SK-MEL-5 (cell line): ENCODE data around the gene STUB1. TPM values are rescaled to one million over a fixed set of nuclear protein-coding genes. Genes with fewer than 3 reads are reported as not detected.

Source experiments
- DNase-seq: peaks from one replicate; pipeline ENCODE4 v3.0.0-alpha.2; 2016; ENCODE audit warnings: low read depth, low spot score
- in situ Hi-C: cut with HindIII; loops from 2 replicates; pipeline ENCODE4 v1.10.0; 2016; ENCODE audit warnings: low sequenced_read_pairs, high pct_unique_total_duplicates, low pct_unique_long_range_greater_than_20kb
- polyA plus RNA-seq, 2 experiments: library from polyadenylated mRNA; depleted of rRNA; stranded (reverse); fragments of >200 nt; gene quantifications; 2 replicates each; pipeline ENCODE4 v1.2.3, GENCODE V29; 2015
- total RNA-seq: library from RNA; depleted of rRNA; stranded (reverse); fragments of >200 nt; shearing (Covaris generic); gene quantifications from 2 replicates; pipeline ENCODE4 v1.2.3, GENCODE V29; 2014; rRNA removed

The STUB1 gene
- total RNA-seq, result 112 and 126 TPM in 2 replicates
- polyA plus RNA-seq (2015; cell fraction: cytosol; rRNA removed), result 154 and 155 TPM in 2 replicates
- polyA plus RNA-seq (2015; cell fraction: nucleus; rRNA removed), result 213 and 225 TPM in 2 replicates

DNA sequence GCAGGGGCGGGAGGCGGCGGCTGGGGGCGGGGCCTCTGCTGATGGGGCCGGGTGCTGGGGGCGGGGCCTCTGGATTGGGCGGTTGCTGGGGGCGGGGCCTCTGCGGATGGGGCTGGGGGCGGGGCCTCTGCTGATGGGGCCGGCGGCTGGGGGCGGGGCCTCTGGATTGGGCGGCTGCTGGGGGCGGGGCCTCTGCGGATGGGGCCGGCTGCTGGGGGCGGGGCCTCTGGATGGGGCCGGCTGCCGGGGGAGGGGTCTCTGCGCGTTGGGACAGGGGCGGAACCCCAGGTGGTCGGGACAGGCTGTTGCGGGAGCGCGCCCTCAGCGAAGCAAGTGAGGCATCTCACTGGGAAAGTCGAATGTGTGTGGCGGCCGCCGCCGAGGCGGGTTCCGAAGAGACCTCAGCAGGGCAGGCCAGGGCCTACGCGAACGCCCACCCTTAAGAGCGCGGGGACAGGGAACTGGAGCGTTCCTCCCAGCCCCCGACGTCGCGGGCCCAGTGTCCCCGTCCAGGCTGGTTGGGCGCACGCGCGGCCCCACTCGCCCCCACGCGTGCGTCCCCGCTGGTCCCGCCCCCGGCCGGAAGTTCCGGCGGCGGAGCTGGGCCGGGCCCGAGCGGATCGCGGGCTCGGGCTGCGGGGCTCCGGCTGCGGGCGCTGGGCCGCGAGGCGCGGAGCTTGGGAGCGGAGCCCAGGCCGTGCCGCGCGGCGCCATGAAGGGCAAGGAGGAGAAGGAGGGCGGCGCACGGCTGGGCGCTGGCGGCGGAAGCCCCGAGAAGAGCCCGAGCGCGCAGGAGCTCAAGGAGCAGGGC lies at the start of gene STUB1:
TSS of gene STUB1 (plus strand) at position 597 of the 811 bp plus-strand sequence. CDS start at position 713, 116 bp downstream.
- peak; percentile 80 for DNase-seq
- in situ Hi-C loops, result no loop called here

DNA sequence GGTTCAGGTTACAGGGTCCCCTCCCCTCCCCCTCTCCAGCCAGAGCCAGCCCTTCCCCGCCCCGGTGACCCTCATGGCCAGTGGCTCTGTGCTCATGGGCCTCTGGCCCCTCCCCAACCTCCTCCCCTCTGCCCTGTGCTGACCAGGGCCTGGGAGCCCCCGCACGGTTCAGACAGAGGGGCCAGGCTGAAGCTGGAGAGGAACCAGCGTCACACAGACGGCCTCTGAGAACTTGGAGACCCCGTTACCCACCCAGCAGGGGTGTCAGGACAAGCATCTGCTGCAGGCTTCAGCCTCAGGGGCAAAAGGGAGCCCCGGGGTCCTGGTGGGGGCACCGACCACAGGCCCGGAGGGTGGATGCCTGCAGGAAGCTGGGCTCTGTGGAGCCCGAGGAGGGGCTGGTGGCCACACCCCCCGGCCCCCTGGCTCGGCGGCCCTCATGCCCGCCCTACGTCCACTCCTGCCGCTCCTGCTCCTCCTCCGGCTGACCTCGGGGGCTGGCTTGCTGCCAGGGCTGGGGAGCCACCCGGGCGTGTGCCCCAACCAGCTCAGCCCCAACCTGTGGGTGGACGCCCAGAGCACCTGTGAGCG lies 49.3 kb upstream of the STUB1 start, which contains the start of gene WFIKKN1:
TSS of gene WFIKKN1 (plus strand) at position 171 of the 591 bp plus-strand sequence. CDS start at position 440, 269 bp downstream.
- no peak for DNase-seq
- in situ Hi-C loops, result no loop called here

DNA sequence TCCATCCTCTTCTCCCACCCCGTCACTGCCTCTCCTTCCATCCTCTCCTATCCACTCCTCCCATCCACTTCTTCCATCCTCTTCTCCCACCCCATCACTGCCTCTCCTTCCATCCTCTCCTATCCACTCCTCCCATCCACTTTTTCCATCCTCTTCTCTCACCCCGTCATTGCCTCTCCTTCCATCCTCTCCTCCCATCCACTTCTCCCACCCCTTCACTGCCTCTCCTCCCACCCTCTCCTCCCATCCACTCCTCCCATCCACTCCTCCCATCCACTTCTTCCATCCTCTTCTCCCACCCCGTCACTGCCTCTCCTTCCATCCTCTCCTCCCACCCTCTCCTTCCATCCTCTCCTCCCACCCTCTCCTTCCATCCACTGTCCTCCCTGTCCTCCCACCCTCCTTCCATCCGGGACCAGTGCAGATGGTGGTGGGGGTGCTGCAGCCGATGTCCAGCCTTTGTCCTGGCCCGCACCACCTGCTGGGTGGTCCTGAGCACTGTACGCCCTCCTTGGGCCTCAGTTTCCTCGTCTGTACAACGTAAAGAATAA lies 48.3 kb upstream of the STUB1 start:
- in situ Hi-C loops, result no loop called here
- no peak for DNase-seq

DNA sequence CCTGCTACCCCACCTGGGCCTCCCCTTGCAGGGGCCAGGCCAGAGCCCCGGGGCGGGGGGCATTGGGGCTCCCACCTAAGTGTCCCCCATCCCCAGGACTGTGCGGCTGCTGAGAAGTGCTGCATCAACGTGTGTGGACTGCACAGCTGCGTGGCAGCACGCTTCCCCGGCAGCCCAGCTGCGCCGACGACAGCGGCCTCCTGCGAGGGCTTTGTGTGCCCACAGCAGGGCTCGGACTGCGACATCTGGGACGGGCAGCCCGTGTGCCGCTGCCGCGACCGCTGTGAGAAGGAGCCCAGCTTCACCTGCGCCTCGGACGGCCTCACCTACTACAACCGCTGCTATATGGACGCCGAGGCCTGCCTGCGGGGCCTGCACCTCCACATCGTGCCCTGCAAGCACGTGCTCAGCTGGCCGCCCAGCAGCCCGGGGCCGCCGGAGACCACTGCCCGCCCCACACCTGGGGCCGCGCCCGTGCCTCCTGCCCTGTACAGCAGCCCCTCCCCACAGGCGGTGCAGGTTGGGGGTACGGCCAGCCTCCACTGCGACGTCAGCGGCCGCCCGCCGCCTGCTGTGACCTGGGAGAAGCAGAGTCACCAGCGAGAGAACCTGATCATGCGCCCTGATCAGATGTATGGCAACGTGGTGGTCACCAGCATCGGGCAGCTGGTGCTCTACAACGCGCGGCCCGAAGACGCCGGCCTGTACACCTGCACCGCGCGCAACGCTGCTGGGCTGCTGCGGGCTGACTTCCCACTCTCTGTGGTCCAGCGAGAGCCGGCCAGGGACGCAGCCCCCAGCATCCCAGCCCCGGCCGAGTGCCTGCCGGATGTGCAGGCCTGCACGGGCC lies 47.5 kb upstream of the STUB1 start:
- in situ Hi-C loops, result no loop called here
- no peak for DNase-seq

DNA sequence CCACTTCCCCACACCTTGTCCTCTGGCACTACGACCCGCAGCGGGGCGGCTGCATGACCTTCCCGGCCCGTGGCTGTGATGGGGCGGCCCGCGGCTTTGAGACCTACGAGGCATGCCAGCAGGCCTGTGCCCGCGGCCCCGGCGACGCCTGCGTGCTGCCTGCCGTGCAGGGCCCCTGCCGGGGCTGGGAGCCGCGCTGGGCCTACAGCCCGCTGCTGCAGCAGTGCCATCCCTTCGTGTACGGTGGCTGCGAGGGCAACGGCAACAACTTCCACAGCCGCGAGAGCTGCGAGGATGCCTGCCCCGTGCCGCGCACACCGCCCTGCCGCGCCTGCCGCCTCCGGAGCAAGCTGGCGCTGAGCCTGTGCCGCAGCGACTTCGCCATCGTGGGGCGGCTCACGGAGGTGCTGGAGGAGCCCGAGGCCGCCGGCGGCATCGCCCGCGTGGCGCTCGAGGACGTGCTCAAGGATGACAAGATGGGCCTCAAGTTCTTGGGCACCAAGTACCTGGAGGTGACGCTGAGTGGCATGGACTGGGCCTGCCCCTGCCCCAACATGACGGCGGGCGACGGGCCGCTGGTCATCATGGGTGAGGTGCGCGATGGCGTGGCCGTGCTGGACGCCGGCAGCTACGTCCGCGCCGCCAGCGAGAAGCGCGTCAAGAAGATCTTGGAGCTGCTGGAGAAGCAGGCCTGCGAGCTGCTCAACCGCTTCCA lies 46.7 kb upstream of the STUB1 start:
- in situ Hi-C loops, result no loop called here
- no peak for DNase-seq

DNA sequence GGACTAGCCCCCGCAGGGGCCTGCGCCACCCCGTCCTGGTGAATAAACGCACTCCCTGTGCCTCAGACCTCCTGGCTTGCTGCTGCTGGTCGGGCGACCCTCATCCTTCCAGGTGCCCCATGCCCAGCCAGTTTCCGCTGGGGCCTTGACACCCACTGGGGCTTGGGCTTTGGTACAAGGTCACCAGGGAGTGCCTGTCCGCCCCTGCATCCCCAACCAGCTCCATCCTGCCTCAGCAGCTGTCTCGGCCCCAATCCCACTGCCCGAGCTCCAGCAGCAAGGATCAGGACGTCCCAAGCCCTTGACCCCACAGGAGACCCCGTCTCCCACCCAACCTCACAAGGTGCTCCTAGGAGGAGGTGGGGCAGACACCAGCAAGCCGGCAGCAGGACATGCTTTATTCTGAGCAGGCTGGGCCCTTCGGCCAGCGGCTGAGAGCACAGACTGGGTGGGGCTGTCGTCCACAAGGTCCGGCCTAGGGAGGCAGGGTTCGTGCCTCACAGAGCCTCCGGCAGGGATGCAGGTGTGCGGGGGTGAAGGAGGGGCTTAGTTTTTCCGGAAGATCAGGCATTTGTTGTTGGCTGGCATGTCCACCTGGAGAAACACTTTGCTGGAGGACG lies 46.0 kb upstream of the STUB1 start:
- in situ Hi-C loops, result no loop called here
- no peak for DNase-seq

DNA sequence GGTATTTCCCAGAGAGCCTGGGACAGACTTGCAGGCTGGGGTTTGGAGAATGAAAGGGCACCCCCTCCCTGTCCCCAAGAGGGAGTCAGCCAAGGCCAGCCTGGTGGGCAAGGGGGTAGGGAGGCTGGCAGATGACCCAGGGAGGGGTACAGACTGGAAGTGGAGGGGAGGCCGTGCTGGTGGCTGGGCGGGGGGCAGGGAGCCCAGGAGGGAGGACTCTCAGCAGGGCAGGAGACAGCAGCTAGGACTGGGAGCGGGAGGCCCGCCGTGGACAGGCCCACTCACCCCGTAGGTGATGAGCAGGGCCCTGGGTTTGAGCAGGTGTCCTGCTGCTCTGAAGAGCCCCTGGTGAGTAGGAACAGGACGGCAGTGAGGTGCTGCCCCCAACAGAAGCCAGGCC lies 45.2 kb upstream of the STUB1 start:
- in situ Hi-C loops, result no loop called here
- DNase-seq, result no peak

DNA sequence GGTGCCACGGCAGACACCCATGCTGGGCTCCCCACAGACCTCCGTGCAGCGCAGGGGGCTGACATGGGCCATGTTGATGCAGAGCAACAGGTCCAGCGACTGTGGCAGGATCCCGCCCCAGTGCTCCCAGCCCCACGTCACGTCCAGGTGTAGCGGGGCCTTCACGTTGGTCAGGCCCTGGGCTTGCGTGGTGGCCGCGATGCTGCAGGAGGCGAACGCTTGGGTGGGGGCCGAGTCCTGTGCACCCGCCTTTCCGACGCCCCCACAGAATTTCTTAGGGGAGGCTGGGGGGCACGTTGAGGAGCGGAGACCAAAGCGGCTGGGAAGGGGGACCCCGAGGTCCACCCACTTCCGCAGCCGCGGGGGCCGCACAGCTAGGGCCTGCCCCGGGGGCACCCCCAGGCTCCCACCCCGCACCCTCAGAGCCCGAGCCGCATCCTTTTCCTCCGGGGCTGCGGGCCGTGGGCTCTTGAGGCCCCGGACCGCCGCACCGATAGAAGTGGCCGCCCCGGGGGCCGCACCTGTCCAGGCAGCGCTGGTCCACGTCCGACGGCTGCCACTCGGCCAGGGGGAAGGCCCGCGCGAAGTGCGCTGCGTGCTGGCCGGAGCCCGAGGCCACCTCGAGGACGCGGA lies 44.5 kb upstream of the STUB1 start:
- DNase-seq, result no peak
- in situ Hi-C loops, result no loop called here

DNA sequence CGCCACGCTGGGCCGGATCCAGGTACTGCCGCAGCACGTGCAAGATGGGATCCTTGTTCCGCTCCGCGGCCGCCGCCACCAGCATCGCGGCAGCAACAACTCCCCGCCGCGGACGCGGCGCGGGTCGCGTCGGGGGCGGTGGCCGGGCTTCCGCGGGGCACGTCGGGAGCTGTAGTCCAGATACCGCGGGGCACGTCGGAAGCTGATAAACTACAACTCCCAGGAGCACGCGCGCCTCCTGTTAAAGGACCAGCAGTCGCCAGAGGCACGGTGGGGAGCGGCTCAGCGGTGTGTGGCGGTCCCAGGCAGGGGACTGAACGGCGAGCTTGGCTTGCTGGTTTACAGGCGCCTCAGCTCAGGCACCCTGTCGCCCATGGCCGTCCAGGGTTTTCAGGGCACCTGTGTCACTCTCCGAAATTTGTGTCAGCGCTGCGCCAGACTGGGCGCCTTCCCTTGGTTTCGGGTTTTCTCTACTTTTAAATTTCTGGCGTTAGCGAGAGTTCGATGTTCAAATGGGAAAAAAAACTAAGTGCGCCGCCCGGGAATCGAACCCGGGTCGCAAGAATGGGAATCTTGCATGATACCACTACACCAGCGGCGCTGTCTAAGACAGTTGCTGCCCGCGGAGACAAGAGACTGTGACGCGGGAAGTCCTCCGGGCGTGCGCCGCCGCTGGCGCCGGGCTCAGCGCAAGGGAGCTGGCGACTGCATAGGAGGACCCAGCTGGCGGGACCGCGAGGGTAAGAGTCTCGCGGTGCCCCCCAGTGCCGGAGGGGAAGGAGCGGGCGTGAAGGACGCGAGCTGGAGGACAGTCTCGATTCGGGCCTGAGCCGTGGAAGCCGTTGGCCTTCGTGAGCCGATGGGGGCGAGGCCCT lies 43.8 kb upstream of the STUB1 start, which contains the start of gene METTL26:
TSS of gene METTL26 (minus strand) at position 100 of the 875 bp plus-strand sequence. CDS start at position 85, 15 bp downstream.
- DNase-seq, result peak; percentile 94
- in situ Hi-C loops, result no loop called here

DNA sequence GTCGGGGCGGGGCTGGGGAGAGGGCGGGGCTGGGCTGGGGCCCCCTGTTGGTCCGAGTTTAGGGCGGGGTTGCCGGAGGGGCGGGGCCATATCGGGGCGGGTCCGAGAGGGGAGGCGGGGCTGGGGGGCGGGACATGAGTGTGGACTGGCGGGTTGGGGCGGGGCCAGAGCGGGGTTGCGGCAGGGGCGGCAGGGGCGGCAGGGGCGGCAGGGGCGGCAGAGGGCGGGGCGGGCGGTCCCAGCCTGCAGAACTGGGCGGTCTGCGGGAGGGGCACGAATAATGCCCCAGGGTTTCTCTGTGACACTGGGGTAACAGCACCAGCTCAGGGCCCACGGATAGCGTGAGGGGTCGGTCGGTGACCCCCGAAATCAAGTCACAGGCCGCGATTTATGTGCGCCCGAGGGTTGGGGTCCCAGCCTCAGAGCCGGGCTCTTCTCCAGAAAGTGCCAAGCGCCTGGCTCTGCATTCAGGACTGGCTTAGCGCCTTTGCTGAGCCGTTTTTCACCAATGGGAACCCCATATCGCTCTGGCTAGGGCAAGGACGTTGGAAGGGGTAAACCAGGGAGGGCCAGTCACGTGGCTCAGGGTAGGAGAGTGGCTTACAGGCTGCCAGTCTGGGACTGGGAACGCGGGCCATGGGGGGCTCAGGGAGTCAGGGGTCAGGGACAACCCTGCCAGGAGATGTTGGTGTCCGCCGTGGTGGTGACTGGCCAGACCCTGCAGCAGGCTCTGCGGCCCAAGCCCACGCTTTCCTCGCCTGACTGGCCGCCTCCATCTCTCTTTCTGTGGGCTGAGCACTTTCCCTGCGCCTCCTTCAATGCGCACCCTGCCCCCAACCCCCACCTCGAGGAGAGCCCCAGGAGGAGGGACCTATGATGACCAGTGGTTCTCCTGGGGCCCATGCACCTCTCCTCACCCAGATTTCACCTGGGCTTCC lies 42.9 kb upstream of the STUB1 start:
- in situ Hi-C loops, result no loop called here
- peak; percentile 84 for DNase-seq

DNA sequence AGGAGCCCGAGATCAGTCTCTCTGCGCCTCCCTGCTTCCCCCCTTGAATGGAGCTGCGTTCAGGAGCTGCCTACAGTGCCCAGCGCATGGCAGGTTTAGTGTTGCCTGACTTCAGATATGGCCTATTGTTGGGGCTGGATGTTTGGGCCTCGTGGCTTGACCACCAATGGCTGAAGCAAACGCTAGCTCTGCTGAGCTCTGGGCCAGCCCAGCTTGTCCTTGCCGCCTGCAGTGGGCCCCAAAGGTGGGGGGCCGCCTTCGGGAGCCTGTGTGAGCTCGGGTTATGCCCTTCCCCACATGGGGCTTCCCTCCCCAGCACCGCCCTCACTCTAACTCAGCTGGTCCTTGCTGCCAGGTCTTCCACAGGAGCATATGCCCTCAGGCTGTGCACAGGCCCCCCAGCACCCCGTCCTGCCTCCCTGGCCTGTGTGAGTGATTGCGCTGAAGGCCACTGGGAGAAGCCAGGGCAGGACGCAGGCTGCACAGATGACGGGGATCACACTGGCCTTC lies 42.1 kb upstream of the STUB1 start:
- in situ Hi-C loops, result no loop called here
- DNase-seq, result no peak

DNA sequence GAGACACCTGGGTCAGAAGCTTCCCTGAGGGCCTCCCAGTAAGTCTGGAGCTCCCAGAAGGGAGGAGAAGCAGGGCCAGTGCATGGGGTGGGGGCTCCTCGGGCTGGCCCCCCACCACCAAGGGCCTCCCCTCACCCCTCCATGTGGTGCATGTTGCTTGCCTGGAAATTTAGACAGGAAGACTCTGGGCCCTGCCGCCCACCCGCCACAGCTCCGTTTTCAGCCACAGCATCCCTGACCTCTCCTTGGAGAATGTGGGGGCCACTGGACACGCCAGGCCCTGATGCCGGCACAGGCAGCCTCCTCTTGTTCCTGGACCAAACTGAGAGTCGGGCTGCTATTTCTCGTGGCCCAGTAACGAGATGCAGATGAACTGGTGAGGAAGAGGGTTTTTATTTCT lies 41.4 kb upstream of the STUB1 start:
- in situ Hi-C loops, result no loop called here

DNA sequence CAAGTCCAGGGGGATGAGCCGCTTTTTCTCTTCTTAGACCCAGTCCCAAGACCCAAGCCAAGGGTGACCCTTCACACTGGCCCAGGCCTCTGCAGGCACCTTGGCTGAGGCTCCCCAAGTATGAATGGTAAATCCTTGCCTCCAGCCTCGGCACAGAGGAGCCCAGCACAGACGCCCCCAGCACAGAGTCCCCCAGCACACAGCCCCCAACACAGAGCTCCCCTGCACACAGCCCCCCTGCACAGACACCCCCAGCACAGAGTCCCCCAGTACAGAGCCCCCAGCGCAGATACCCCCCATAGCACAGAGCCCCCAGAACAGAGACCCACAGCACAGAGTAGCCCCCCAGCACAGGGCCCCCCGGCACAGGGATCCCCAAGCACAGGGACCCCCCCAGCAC lies 39.6 kb upstream of the STUB1 start:
- in situ Hi-C loops, result no loop called here
- DNase-seq, result no peak

More for the DNA sequence above, 41.4 kb upstream of the STUB1 start:
- no peak for DNase-seq
